8988T (cell line): Measurements from ENCODE around the gene NUDT21.
A peak's percentile ranks its signal among the peaks of the same experiment; 100 is the strongest.
"Not testable (repeated sequence)": the region's sequence is repeated elsewhere in the genome, so short reads cannot be mapped to it uniquely, and the experiment has no call there.

Experiments
- DNase-seq: peaks from one replicate; pipeline ENCODE4 v3.0.0; 2011

The NUDT21 gene

GRCh38 chr16:56450986-56451752 lies at the start of gene NUDT21, which contains the start of gene OGFOD1:
Gene NUDT21, minus strand, starts transcription at chr16:56451332. Its CDS starts 130 bp downstream, at chr16:56451202.
Gene OGFOD1, plus strand, starts transcription at chr16:56451554. Its CDS starts 59 bp downstream, at chr16:56451613.
- peak; percentile 93 for DNase-seq

GRCh38 chr16:56493815-56494214 lies 42.7 kb upstream of the NUDT21 start:
- no peak for DNase-seq

GRCh38 chr16:56493126-56493525 lies 42.0 kb upstream of the NUDT21 start:
- no peak for DNase-seq

GRCh38 chr16:56491657-56492261 lies 40.6 kb upstream of the NUDT21 start:
- no peak for DNase-seq

- not testable (repeated sequence) for DNase-seq
Measured at GRCh38 chr16:56488868-56489267, 37.7 kb upstream of the NUDT21 start.

- no peak for DNase-seq
Measured at GRCh38 chr16:56488035-56488434, 36.9 kb upstream of the NUDT21 start.

- no peak for DNase-seq
Measured at GRCh38 chr16:56483394-56483793, 32.3 kb upstream of the NUDT21 start.

- no peak for DNase-seq
Measured at GRCh38 chr16:56482683-56483236, 31.6 kb upstream of the NUDT21 start.

- DNase-seq, result no peak
Measured at GRCh38 chr16:56481468-56482122, 30.5 kb upstream of the NUDT21 start.

- no peak for DNase-seq
Measured at GRCh38 chr16:56480776-56481467, 29.8 kb upstream of the NUDT21 start.

GRCh38 chr16:56479469-56479868 lies 28.3 kb upstream of the NUDT21 start:
- DNase-seq, result no peak

GRCh38 chr16:56478281-56479049 lies 27.3 kb upstream of the NUDT21 start:
- DNase-seq, result no peak

- DNase-seq, result peak; percentile 28
Measured at GRCh38 chr16:56477096-56477878, 26.2 kb upstream of the NUDT21 start.

- DNase-seq, result no peak
Measured at GRCh38 chr16:56475201-56475600, 24.1 kb upstream of the NUDT21 start.

GRCh38 chr16:56470666-56471065 lies 19.5 kb upstream of the NUDT21 start:
- no peak for DNase-seq

GRCh38 chr16:56470232-56470631 lies 19.1 kb upstream of the NUDT21 start:
- DNase-seq, result no peak

GRCh38 chr16:56469748-56470147 lies 18.6 kb upstream of the NUDT21 start:
- DNase-seq, result no peak

- DNase-seq, result no peak
Measured at GRCh38 chr16:56468800-56469199, 17.7 kb upstream of the NUDT21 start.

GRCh38 chr16:56466344-56466743 lies 15.2 kb upstream of the NUDT21 start:
- DNase-seq, result no peak

GRCh38 chr16:56463153-56463552 lies 12.0 kb upstream of the NUDT21 start:
- no peak for DNase-seq

GRCh38 chr16:56462064-56462796 lies 11.1 kb upstream of the NUDT21 start:
- DNase-seq, result no peak
